NCI-H1417 (cell line): ENCODE results near the gene HMCN1.
"Not testable (repeated sequence)": the region's sequence is repeated elsewhere in the genome, so short reads cannot be mapped to it uniquely, and the experiment has no call there.

Experiments used
- DNase-seq, 3 experiments: peaks; one replicate each; lab custom pipeline; 2025; lab: John Stamatoyannopoulos, UW

The HMCN1 gene

DNA sequence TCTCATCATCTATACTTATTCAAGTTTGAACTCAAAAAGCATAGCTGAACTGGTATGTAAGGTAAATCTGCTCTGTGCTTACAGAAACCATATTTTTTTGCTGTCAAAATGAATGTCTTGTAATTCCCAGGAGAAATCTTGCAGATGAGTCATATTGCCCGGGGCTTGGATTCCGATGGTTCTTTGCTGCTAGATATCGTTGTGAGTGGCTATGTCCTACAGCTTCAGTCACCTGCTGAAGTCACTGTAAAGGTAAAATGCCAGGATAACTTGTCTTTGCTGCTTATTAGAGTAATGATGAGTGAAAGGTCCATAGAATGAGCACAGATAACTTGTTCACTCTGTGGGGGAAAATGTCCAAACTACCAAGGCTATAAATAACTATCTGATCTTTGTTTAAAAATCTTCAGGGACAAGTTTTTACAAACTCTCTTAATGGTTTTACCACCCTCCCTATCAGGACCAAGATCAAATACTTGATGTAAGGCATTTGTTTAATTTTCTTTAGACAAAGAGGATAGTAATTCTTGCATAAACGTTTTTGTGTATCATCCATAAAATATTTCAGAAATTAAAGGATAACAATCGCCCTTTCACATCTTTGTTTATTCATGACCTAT, 418.5 kb downstream of the HMCN1 start:
- DNase-seq, result peak in 1 of 3 experiments; percentile 8

GRCh38 chr1:186154651-186155050, 420.5 kb downstream of the HMCN1 start:
- DNase-seq, result no peak

- peak; percentile 14 to 61 (median 31) for DNase-seq
Measured at GRCh38 chr1:186155594-186155993, 421.4 kb downstream of the HMCN1 start.

DNA sequence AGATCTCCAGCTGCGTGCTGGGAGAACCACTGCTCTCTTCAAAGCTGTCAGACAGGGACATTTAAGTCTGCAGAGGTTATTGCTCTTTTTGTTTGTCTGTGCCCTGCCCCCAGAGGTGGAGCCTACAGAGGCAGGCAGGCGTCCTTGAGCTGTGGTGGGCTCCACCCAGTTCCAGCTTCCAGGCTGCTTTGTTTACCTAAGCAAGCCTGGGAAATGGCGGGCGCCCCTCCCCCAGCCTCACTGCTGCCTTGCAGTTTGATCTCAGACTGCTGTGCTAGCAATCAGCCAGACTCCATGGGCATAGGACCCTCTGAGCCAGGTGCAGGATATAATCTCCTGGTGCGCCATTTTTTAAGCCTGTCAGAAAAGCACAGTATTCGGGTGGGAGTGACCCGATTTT, 428.7 kb downstream of the HMCN1 start:
- DNase-seq, result not testable (repeated sequence)

- no peak for DNase-seq
Measured at GRCh38 chr1:186164773-186165172, 430.6 kb downstream of the HMCN1 start.

GRCh38 chr1:186165303-186165702, 431.1 kb downstream of the HMCN1 start:
- no peak for DNase-seq

DNA sequence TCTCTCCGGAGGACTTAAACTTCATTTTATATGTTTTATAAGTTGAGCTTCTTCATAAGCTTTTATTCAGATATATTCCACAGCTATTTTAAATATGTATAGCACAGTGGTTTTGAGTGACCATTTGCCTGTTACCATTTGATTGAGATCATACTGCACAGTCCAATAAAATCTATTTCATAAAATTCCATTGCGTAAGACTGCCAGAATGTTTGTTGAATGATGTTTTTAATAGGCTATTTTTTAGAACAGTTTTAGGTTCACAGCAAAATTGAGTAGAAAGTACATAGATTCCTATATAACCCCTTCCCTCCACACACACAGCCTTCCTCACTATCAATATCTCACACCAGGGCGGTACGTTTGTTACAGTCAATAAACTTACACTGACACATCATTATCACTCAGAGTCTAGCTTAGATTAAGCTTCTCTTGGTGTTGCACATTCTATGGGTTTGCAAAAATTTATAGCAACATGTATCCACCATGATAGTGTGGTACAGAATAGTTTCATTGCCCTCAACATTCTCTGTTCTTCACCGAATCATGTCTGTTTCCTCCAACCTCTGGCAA, 433.0 kb downstream of the HMCN1 start:
- no peak for DNase-seq

DNA sequence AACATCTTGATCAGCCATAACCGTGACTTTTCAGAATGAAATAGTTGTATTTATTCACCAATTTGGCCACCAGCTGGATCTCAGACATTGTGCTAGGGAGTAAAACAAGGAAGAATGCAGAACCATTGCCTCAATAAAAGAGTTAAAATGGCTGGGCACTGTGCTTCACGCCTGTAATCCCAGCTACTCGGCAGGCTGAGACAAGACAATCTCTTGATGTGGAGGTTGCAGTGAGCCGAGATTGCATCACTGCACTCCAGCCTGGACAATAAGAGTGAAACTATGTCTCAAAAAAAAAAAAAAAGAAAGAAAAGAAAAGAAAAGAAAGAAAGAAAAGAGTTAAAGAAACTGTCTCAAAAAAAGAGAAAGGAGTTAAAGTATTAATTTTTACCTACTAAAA, 441.4 kb downstream of the HMCN1 start:
- no peak for DNase-seq

GRCh38 chr1:186178426-186179043, 444.3 kb downstream of the HMCN1 start:
- DNase-seq, result peak in 2 of 3 experiments; percentile 28 to 59

DNA sequence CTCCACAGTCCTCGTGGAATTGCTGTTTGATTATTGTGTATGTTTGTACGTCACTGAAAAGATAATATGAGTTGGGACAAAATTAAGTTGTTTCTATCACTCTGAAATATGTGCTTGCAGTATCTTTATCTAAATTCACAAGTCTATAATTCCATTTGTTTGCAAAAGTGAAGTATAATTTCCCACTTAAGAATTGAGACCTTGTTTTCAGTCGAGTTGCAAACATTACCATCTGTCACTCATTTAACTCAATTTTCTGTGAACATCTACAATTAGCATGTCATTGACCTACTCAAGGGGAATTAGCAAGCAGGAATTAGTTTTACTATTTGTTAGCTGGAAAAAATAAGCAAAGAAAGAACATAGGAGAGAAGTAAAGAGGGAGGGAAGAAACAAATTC, 445.0 kb downstream of the HMCN1 start:
- DNase-seq, result peak in 1 of 3 experiments; percentile 71

- DNase-seq, result no peak
Measured at GRCh38 chr1:186183219-186183618, 449.0 kb downstream of the HMCN1 start.

DNA sequence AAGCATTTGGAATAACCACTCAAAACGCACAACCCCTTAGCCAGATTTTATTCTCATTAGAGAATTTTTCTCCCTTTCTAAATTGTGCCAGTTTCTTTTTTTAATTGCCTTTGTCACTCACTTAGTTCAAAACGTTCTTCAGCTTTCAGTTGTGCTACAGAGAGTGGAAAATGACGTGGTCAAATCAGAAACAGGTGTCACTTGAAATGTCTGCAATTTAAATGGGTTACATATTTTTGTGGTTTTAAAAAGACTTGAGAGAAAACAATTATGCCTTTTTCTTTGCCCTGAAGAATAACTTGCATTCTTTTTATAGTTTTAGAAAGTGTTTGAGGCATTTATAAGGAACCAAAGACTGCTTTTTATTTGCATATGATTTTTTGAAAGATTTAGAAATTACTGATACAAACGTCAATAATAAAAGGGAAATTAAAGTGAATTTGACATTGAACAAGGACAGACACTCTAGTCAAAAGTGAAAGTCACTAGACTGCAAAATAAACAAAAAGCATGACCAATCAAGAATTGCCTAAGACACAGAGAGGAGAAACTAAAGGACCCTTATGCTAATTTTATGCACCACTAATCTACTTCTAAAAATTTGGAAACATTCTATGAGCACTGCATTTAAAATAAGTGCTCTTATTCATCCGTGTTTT, 449.9 kb downstream of the HMCN1 start:
- peak in 1 of 3 experiments; percentile 43 for DNase-seq

DNA sequence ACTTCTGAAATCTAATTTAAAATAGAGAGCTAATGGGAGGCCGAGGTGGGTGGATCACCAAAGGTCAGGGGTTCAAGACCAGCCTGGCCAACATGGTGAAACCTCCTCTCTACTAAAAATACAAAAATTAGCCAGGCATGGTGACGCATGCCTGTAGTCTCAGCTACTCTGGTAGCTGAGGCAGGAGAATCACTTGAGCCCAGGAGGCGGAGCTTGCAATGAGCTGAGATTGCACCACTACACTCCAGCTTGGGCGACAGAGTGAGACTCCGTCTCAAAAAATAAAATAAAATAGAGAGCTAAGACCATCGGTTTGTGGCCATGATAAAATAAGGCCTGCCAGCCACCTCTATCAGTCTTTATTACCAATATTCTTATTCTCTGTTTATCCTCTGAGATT, 452.1 kb downstream of the HMCN1 start:
- not testable (repeated sequence) for DNase-seq

- DNase-seq, result no peak
Measured at GRCh38 chr1:186187601-186188000, 453.4 kb downstream of the HMCN1 start.

DNA sequence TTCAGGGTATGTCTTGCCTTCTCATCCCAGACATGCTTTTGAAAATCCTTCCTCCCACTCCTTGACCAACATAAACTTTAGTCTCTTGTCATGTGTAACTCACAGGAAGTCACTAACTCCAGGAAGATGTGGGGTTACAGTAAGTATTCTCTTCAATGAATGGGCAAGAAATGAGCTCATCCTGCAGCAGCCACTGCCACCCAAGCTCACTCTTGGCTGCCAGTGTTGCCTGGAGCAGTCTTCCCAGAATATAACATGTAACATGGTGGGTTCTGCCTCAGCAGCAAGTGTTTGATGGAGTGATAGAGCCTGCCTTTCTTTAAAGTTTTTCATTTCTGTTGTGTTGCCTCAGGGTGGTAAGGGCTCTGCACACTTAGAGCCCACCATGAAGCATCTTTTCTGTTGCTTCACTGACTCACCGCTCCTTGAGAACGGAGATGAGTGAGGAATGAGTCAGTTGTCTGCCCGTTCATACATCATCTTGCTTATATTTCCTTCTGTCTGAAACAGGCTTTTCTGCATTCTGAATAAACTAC, 453.9 kb downstream of the HMCN1 start:
- no peak for DNase-seq

DNA sequence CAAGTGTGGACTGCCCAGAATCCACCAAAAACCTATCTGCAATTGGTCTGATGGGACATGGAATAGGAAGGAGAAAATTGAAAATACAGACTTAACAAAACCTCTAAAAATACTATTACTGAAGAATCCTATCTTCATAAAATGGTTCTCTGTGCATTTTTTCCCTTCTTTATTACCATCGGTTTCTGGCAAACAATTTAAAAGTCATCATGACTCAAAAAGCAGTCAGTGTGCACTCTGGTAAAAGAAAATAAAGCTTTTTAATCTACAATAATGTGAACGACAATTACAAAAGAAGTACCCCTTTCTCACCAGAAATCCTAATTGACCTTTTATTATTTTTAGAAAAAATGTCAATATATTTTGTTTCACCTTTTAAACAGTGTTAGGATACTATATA, 454.5 kb downstream of the HMCN1 start:
- DNase-seq, result no peak

DNA sequence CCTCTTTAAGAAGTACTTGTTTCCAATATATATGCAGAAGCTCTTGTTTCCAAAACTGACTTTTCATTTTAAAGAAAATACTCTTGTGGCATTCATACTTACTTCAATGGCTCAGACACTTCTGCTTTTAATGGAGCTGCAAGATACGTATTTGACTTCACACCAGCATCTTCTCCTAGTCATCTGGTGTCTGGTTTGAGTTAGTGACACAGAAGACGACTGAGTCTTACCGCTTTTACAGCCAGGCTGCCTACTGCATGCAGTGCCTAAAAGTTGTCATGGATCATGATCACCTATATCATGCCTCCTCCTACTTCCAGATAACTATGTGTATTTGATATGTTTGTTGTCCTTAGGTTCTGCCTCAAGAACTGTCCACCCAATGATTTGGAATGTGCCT, 455.0 kb downstream of the HMCN1 start:
- DNase-seq, result no peak

GRCh38 chr1:186191511-186191910, 457.3 kb downstream of the HMCN1 start:
- no peak for DNase-seq

DNA sequence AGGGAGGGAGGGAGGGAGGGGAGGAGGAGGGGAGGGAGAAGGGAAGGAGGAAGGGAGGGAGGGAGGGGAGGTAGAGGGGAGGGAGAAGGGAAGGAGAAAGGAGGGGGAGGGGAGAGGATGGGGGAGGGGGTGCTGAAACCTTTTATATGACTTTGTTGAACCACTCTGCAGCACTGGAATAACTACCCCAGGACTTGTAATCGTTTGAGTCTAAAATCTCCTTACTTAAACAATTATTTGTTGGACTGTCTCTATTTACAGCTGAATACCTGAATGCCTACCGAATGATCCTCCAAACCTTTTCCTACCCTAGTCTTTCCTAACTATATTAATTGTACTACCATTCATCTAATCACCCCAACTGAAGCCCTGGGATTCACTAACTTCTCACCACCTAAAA, 459.0 kb downstream of the HMCN1 start:
- no peak for DNase-seq

GRCh38 chr1:186194107-186194756, 460.0 kb downstream of the HMCN1 start:
- DNase-seq, result no peak

GRCh38 chr1:186195377-186195931, 461.3 kb downstream of the HMCN1 start:
- DNase-seq, result no peak

GRCh38 chr1:186202271-186202764, 468.1 kb downstream of the HMCN1 start:
- no peak for DNase-seq
